Astrocyte (in vitro differentiated cells and primary cell): ENCODE data around the gene CALCB. TPM values are rescaled to one million over a fixed set of nuclear protein-coding genes. Genes with fewer than 3 reads are reported as not detected.

Experiments used
- DNase-seq: peaks from one replicate; pipeline ENCODE4 v3.0.0-alpha.2; 2010; ENCODE audit warnings: low read depth
- FAIRE-seq: peaks from 2 replicates; lab custom pipeline; 2011; peaks lifted over from hg19 to GRCh38; lab: Jason Lieb, UNC
- H2AFZ ChIP-seq: 2 replicates; pipeline ENCODE4 v1.6.0; 2012; ENCODE audit warnings: low read depth, low read length, inconsistent platforms
- H3K27ac ChIP-seq: 2 replicates; pipeline ENCODE4 v1.5.1; 2011; ENCODE audit warnings: low read depth, low read length, inconsistent platforms
- H3K27me3 ChIP-seq: 2 replicates; pipeline ENCODE4 v1.6.0; 2011; ENCODE audit warnings: low read length, inconsistent platforms; ENCODE audit not compliant: insufficient read depth
- H3K36me3 ChIP-seq: 2 replicates; pipeline ENCODE4 v1.5.1; 2011; ENCODE audit warnings: low read length, inconsistent platforms; ENCODE audit not compliant: insufficient read depth
- H3K4me1 ChIP-seq: 2 replicates; pipeline ENCODE4 v1.5.1; 2011; ENCODE audit warnings: low read length, inconsistent platforms; ENCODE audit not compliant: insufficient read depth
- H3K4me2 ChIP-seq: 2 replicates; pipeline ENCODE4 v1.6.0; 2012; ENCODE audit warnings: low read length, inconsistent platforms
- H3K4me3 ChIP-seq: 2 replicates; pipeline ENCODE4 v1.5.1; 2011; ENCODE audit warnings: low read depth, mild to moderate bottlenecking, low read length, inconsistent platforms; ENCODE audit not compliant: insufficient read depth
- H3K79me2 ChIP-seq: 2 replicates; pipeline ENCODE4 v1.6.0; 2012; ENCODE audit warnings: mild to moderate bottlenecking, low read length, inconsistent platforms; ENCODE audit not compliant: insufficient read depth
- H3K9ac ChIP-seq: 2 replicates; pipeline ENCODE4 v1.6.0; 2012; ENCODE audit warnings: mild to moderate bottlenecking, low read length, inconsistent platforms
- H3K9me3 ChIP-seq: 2 replicates; pipeline ENCODE4 v1.5.1; 2012; ENCODE audit warnings: low read depth, mild to moderate bottlenecking, low read length, inconsistent platforms; ENCODE audit not compliant: insufficient read depth
- H4K20me1 ChIP-seq: 2 replicates; pipeline ENCODE4 v1.6.0; 2012; ENCODE audit warnings: low read length, inconsistent platforms; ENCODE audit not compliant: insufficient read depth
- H3K27ac Mint-ChIP-seq: one replicate; pipeline ENCODE4 v1.8.0; 2021; ENCODE audit warnings: mild to moderate bottlenecking, mixed read lengths; ENCODE audit not compliant: unreplicated experiment
- H3K27me3 Mint-ChIP-seq: one replicate; pipeline ENCODE4 v1.8.0; 2021; ENCODE audit warnings: low read depth, mixed read lengths; ENCODE audit not compliant: unreplicated experiment
- H3K36me3 Mint-ChIP-seq: one replicate; pipeline ENCODE4 v1.8.0; 2021; ENCODE audit warnings: low read depth, mixed read lengths; ENCODE audit not compliant: unreplicated experiment
- H3K4me1 Mint-ChIP-seq: one replicate; pipeline ENCODE4 v1.8.0; 2021; ENCODE audit warnings: low read depth, mixed read lengths; ENCODE audit not compliant: unreplicated experiment
- H3K4me3 Mint-ChIP-seq: one replicate; pipeline ENCODE4 v1.8.0; 2021; ENCODE audit warnings: mild to moderate bottlenecking, moderate library complexity, mixed read lengths; ENCODE audit not compliant: unreplicated experiment
- H3K9me3 Mint-ChIP-seq: one replicate; pipeline ENCODE4 v1.8.0; 2021; ENCODE audit warnings: mild to moderate bottlenecking, mixed read lengths; ENCODE audit not compliant: unreplicated experiment
- CTCF ChIP-seq: IDR thresholded peaks from 2 replicates; pipeline ENCODE4 v1.5.1; 2011; ENCODE audit warnings: low read depth, mild to moderate bottlenecking, inconsistent platforms, low read length, moderate library complexity; ENCODE audit not compliant: insufficient read depth
- EZH2 ChIP-seq: IDR thresholded peaks from 2 replicates; pipeline ENCODE4 v1.6.1; 2012; ENCODE audit warnings: mild to moderate bottlenecking, low read length, inconsistent platforms; ENCODE audit not compliant: insufficient read depth
- total RNA-seq: library from RNA; stranded (reverse); gene quantifications from 2 replicates; pipeline ENCODE4 v1.2.1, GENCODE V29; 2021

Gene CALCB
- total RNA-seq, 1 donor from 2014 or later: 0.61 TPM

DNA sequence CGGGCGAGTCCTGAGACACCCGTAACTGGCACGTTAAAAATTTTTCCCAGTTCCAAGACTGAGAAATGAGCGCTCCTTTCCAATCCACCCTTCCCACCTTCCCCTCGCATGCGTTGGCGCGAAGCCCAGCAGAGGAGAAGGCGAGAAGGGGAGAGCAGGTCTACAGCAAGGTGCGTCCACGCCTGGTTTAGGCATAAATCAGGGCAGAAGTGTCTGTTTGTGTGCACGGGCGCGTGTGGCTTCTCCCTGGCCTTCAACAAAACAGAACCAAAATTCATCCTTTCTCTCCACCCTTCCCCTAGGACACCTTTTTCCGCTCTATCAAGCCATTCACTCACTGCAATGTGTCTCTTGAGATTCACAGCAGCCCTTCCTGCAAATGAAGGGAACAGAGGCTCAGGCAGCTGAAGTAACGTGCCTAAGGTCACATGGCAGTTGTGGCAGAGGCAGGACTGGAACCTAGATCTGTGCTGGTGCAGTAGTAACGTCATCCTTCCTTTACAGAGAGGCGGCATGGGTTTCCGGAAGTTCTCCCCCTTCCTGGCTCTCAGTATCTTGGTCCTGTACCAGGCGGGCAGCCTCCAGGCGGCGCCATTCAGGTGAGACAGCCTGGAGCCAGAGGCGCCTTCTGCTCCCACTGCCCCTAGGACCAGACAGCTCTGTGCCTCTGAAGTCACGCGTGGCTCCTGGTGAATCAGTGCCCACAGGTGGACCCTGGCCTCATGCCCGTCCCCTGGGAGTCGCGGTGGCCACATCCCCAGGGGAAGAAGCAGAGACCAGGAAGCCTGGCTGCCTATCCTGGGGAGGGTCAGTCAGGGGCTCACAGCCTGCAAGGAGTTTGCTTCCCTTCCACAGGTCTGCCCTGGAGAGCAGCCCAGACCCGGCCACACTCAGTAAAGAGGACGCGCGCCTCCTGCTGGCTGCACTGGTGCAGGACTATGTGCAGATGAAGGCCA, 1.1 kb downstream of the CALCB start:
- peaks cover 51% of the 10 kb centered on the region for H3K27me3 Mint-ChIP-seq
- peak overlapping the region; percentile 5 for H3K4me3 ChIP-seq
- H3K79me2 ChIP-seq: no peaks in the 10 kb centered on the region
- no peak overlapping the region for H3K27ac Mint-ChIP-seq
- no peaks in the 10 kb centered on the region for H3K9me3 ChIP-seq
- peaks cover 19% of the 10 kb centered on the region for H3K27me3 ChIP-seq
- peak overlapping the region; percentile 82 for H3K4me2 ChIP-seq
- DNase-seq (peak; percentile 31), FAIRE-seq (no peak)
- no peak overlapping the region for H3K27ac ChIP-seq
- peaks cover 12% of the 10 kb centered on the region for H3K9me3 Mint-ChIP-seq
- H4K20me1 ChIP-seq: no peaks in the 10 kb centered on the region
- H3K4me1 ChIP-seq: peaks cover 9% of the 10 kb centered on the region
- TF ChIP-seq CTCF (peak; percentile 45), EZH2 (no peak)
- H3K36me3 ChIP-seq: no peaks in the 10 kb centered on the region
- H3K36me3 Mint-ChIP-seq: peaks cover 2% of the 10 kb centered on the region
- H3K4me1 Mint-ChIP-seq: peaks cover 3% of the 10 kb centered on the region
- H3K9ac ChIP-seq: no peak overlapping the region
- peak overlapping the region; percentile 80 for H3K4me3 Mint-ChIP-seq
- H2AFZ ChIP-seq: peak overlapping the region; percentile 50

- DNase-seq: no peak
These were observed 1.8 kb downstream of the CALCB start for GRCh38 chr11:15075162-15075526.

More at GRCh38 chr11:15075162-15075526, 1.8 kb downstream of the CALCB start:
- no peaks in the 10 kb centered on the region for H3K36me3 ChIP-seq
- H3K27ac ChIP-seq: no peak overlapping the region
- no peaks in the 10 kb centered on the region for H4K20me1 ChIP-seq
- H3K9me3 Mint-ChIP-seq: peaks cover 6% of the 10 kb centered on the region
- no peak overlapping the region for H3K4me3 Mint-ChIP-seq
- H3K4me1 ChIP-seq: peaks cover 9% of the 10 kb centered on the region
- H2AFZ ChIP-seq: no peak overlapping the region
- no peak for FAIRE-seq
- H3K27me3 Mint-ChIP-seq: peaks cover 51% of the 10 kb centered on the region
- H3K4me2 ChIP-seq: no peak overlapping the region
- H3K9me3 ChIP-seq: no peaks in the 10 kb centered on the region
- no peak for TF ChIP-seq EZH2
- TF ChIP-seq CTCF: peak; percentile 2
- H3K9ac ChIP-seq: no peak overlapping the region
- no peaks in the 10 kb centered on the region for H3K79me2 ChIP-seq
- H3K27ac Mint-ChIP-seq: no peak overlapping the region
- peaks cover 3% of the 10 kb centered on the region for H3K4me1 Mint-ChIP-seq
- no peak overlapping the region for H3K4me3 ChIP-seq
- peaks cover 2% of the 10 kb centered on the region for H3K36me3 Mint-ChIP-seq
- H3K27me3 ChIP-seq: peaks cover 19% of the 10 kb centered on the region
